ENCODE measurements around the gene MED20.

- TF ChIP-seq CTCF (conservative IDR thresholded peaks at IDR 0.05) (no peak), ZFX (IDR thresholded peaks at IDR 0.05) (no peak)
Measured at GRCh38 chr6:41967312-41968287, 46.7 kb upstream of the MED20 start.

Data from C4-2B (cell line).